Heart left ventricle (tissue), 16 donors: ENCODE results near the gene PPID. TPM values are rescaled to one million over a fixed set of nuclear protein-coding genes. Genes with fewer than 3 reads are reported as not detected.
"Not testable (repeated sequence)": the region's sequence is repeated elsewhere in the genome, so short reads cannot be mapped to it uniquely, and the experiment has no call there.

Experiments used
- ATAC-seq, 4 donors: fragments of 200-7000 bp; cut with Tn5 transposase; one replicate each; pipeline ENCODE4 v1.9.1; 2020 to 2022; ENCODE audit warnings: moderate library complexity in 4 of 4, mild to moderate bottlenecking in 3 of 4, moderate number of reproducible peaks in 1 of 4
- DNase-seq, 5 donors: peaks; one replicate each; pipeline ENCODE4 v3.0.0-alpha.2; 2020
- H3K27ac ChIP-seq, 12 donors: fragments of 200-600 bp; sonication (generic) in 4 of 12; one replicate each; pipeline versions ENCODE4 v1.5.0 to v1.8.0; 2016 to 2022; ENCODE audit warnings: mild to moderate bottlenecking in 2 of 12
- H3K27me3 ChIP-seq, 9 donors: fragments of 200-600 bp; sonication (generic) in 2 of 9; one replicate each; pipeline versions ENCODE4 v1.5.1 to v1.8.0; 2016 to 2022; ENCODE audit warnings: mild to moderate bottlenecking in 3 of 9
- H3K36me3 ChIP-seq, 9 donors: fragments of 200-600 bp; sonication (generic) in 2 of 9; one replicate each; pipeline versions ENCODE4 v1.5.0 to v1.8.0; 2018 to 2022; ENCODE audit warnings: mild to moderate bottlenecking in 2 of 9
- H3K4me1 ChIP-seq, 12 donors: fragments of 200-600 bp; sonication (generic) in 4 of 12; one replicate each; pipeline versions ENCODE4 v1.5.0 to v1.8.0; 2016 to 2022; ENCODE audit warnings: mild to moderate bottlenecking in 3 of 12
- H3K4me3 ChIP-seq, 12 donors: fragments of 200-600 bp; sonication (generic) in 4 of 12; one replicate each; pipeline versions ENCODE4 v1.5.0 to v1.8.0; 2017 to 2022; ENCODE audit warnings: mild to moderate bottlenecking in 9 of 12, moderate library complexity in 4 of 12
- H3K9me3 ChIP-seq, 12 donors: fragments of 200-600 bp; sonication (generic) in 4 of 12; one replicate each; pipeline versions ENCODE4 v1.5.0 to v1.8.0; 2016 to 2022; ENCODE audit warnings: mild to moderate bottlenecking in 1 of 12
- CTCF ChIP-seq, 12 donors: fragments of 200-600 bp; sonication (generic) in 4 of 12; IDR thresholded peaks; one replicate each; pipeline versions ENCODE4 v1.5.0 to v1.8.0; 2018 to 2022; ENCODE audit warnings: antibody characterized with exemption in 12 of 12, mild to moderate bottlenecking in 5 of 12
- POLR2A ChIP-seq, 2 donors: fragments of 450-650 bp; IDR thresholded peaks; one replicate each; pipeline ENCODE4 v1.6.1; 2017; ENCODE audit warnings: antibody characterized with exemption in 2 of 2, mild to moderate bottlenecking in 2 of 2, moderate library complexity in 2 of 2
- WGBS, 4 donors: extraction: QIAGEN DNeasy Blood & Tissue Kit in 2 of 4; methylation state at CpG; one replicate each; pipeline versions ENCODE4 v1.1.5 to v1.1.7; 2013 to 2018; 5-methylcytosine and 5-hydroxymethylcytosine counted together
- intact Hi-C, 10 donors: fragments of 100-400 bp; cut with DNase I; formaldehyde crosslinking; loops; one replicate each; pipeline versions ENCODE4 v1.11.1 to v1.14.2; 2022
- polyA plus RNA-seq, 2 donors: library from polyadenylated mRNA; stranded (reverse); fragments of 200-250 nt; gene quantifications; one replicate each; pipeline ENCODE4 v1.2.3, GENCODE V29; 2013
- total RNA-seq, 9 donors: library from RNA; depleted of rRNA in 2 of 9; stranded (reverse); fragments of >200 nt in 2 of 9; fragmentation: NEBNext Ultra II Directional in 3 of 9; extraction: Animal tissue kit (Norgen Biotek cat#: 25700) in 3 of 9; gene quantifications; one replicate each; pipeline versions ENCODE4 v1.1.0 to v1.2.4, GENCODE V29; 2016 to 2023
- donor health status: ischemic (EF 13 %, LVEDD 7.1; RV severe dilation, severe dysfunction).
- donor health status: healthy with polysubstance abuse.
- donor health status: DM: no; HTN: yes; CAD: no.
- donor health status: DM: no; HTN: no; CAD: no.
- donor health status: ischemic (EF 25% LVEDD 6.9; RV normal size, moderate dysfunction).
- donor health status: ischemic (EF 25% LVEDD 5.7; RV mildly dilated, moderate dysfunction).
- donor health status: healthy.
- donor health status: DM: yes; HTN: yes; CAD: no.
- donor health status: ischemic (EF 35%, LVEDD 5.7; RV mildly dilated, moderate dysfunction).
- donor health status: nonischemic (EF 11% LVEDD 7.7; RV severe dilation, severe dysfunction).
- donor health status: DM: yes; HTN: yes; CAD: no.
- donor health status: PGD.
- donor health status: ischemic (EF 29% LVEDD 5.4; RV normal size, mild dysfunction).
- donor health status: nonischemic (EF 23%, LVEDD 6.1; RV moderate dilation, normal function).

Gene PPID
- total and polyA plus RNA-seq, 11 donors = 24.1 to 55.3 (median 32.1) TPM

DNA sequence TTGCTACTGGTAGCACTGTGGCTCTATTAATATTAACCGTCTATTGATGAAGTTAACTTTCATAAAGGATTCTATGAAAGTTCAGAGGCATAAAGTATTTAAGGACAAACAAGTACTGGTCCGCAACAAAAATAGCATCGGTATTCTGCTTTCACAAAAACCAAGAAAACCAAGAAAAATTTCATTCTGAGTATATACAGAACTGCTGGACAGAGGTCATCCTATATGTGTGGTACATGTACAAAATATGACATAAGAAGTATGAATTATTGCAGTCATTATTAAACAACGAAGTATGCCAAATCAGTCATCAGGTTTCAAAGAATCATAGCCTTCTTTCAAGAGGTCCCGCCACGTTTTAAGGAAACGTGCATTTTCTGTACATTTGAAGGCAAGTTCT, 53.9 kb downstream of the PPID start:
- Histone ChIP-seq H3K27me3 (no peaks in the 10 kb centered on the region), H3K27ac (no peak overlapping the region), H3K9me3 (no peaks in the 10 kb centered on the region), H3K36me3 (peaks cover 0 to 5% (median 0%) of the 10 kb centered on the region in 9 donors), H3K4me3 (no peak overlapping the region), H3K4me1 (peaks cover 0 to 26% (median 20%) of the 10 kb centered on the region in 12 donors)
- no peak for ATAC-seq
- intact Hi-C loops = no loop called here
- 88 to 89% (median 88%) methylated on average over 7 of the region's 7 CpGs for WGBS, 4 donors
- no peak for TF ChIP-seq POLR2A (IDR thresholded peaks at IDR 0.05)
- TF ChIP-seq CTCF (IDR thresholded peaks at IDR 0.05) = no peak
- no peak for DNase-seq

DNA sequence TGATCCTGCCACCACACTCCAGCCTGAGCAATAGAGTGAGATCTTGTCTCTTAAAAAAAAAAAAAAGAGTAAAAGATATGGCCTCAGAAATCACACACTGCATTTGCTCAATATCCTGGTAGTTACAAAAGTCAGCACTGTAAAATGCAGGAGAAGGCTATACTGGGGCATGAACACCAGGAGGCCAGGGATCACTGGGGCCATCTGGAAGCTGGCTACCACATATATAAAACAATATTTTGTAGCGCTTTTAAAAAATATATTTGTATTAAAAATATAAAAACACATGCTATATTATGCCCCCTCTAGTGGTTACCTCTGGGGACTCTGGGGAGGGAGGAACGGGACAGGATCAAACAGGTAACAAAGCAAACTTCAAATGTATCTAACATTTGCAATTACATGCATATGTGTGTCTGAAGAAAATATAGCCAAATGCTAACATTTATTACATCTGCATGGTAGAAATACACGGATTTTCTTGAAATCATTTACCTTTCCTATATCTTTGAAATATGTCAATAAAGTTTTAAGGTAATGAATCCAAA, 55.5 kb downstream of the PPID start:
- peaks cover 0 to 13% (median 10%) of the 10 kb centered on the region in 12 donors for H3K4me1 ChIP-seq
- no peak for ATAC-seq
- H3K36me3 ChIP-seq = peaks cover 0 to 5% (median 0%) of the 10 kb centered on the region in 9 donors
- TF ChIP-seq POLR2A (IDR thresholded peaks at IDR 0.05) (no peak), CTCF (IDR thresholded peaks at IDR 0.05) (peak in 9 of 12 donors; percentile 4 to 50 (median 41))
- intact Hi-C loops = no loop called here
- no peak for DNase-seq
- WGBS, 4 donors = 84 to 90% (median 87%) methylated on average over 3 of the region's 3 CpGs
- H3K27ac ChIP-seq = no peak overlapping the region
- H3K27me3 ChIP-seq = no peaks in the 10 kb centered on the region
- H3K4me3 ChIP-seq = no peak overlapping the region
- no peaks in the 10 kb centered on the region for H3K9me3 ChIP-seq

GRCh38 chr4:158666892-158667291, 56.3 kb downstream of the PPID start:
- intact Hi-C loops = no loop called here
- peaks cover 0 to 5% (median 0%) of the 10 kb centered on the region in 9 donors for H3K36me3 ChIP-seq
- TF ChIP-seq POLR2A (IDR thresholded peaks at IDR 0.05) = no peak
- TF ChIP-seq CTCF (IDR thresholded peaks at IDR 0.05) = no peak
- H3K4me1 ChIP-seq = peaks cover 0 to 11% (median 9%) of the 10 kb centered on the region in 12 donors
- H3K27ac ChIP-seq = no peak overlapping the region
- H3K4me3 ChIP-seq = no peak overlapping the region
- DNase-seq (no peak), ATAC-seq (no peak)
- H3K9me3 ChIP-seq = no peaks in the 10 kb centered on the region
- H3K27me3 ChIP-seq = no peaks in the 10 kb centered on the region
- WGBS, 4 donors = 93 to 98% (median 96%) methylated on average over 2 of the region's 2 CpGs

- 93 to 99% (median 98%) methylated on average over 16 to 18 of the region's 18 CpGs for WGBS, 4 donors
- TF ChIP-seq POLR2A (IDR thresholded peaks at IDR 0.05) (no peak), CTCF (IDR thresholded peaks at IDR 0.05) (no peak)
- H3K27me3 ChIP-seq = no peaks in the 10 kb centered on the region
- ATAC-seq (no peak), DNase-seq (no peak)
- H3K4me1 ChIP-seq = no peaks in the 10 kb centered on the region
- peaks cover 0 to 5% (median 0%) of the 10 kb centered on the region in 9 donors for H3K36me3 ChIP-seq
- intact Hi-C loops = no loop called here
- no peak overlapping the region for H3K27ac ChIP-seq
- no peak overlapping the region for H3K4me3 ChIP-seq
- no peaks in the 10 kb centered on the region for H3K9me3 ChIP-seq
Observed at GRCh38 chr4:158664806-158665205, 58.4 kb downstream of the PPID start.

- DNase-seq, H3K4me1 ChIP-seq, H3K27me3 ChIP-seq, intact Hi-C loops, H3K9me3 ChIP-seq, ATAC-seq, H3K4me3 ChIP-seq, H3K27ac ChIP-seq, H3K36me3 ChIP-seq: not testable (repeated sequence)
- WGBS, 4 donors = 78 to 82% (median 79%) methylated on average over 8 of the region's 8 CpGs
Observed at GRCh38 chr4:158663707-158664625, 59.2 kb downstream of the PPID start.

GRCh38 chr4:158663255-158663654, 59.9 kb downstream of the PPID start:
- WGBS, 4 donors = 61 to 69% (median 64%) methylated on average over 4 of the region's 4 CpGs
- ATAC-seq, H3K27ac ChIP-seq, H3K4me3 ChIP-seq, H3K9me3 ChIP-seq, H3K27me3 ChIP-seq, H3K36me3 ChIP-seq, DNase-seq, H3K4me1 ChIP-seq, intact Hi-C loops: not testable (repeated sequence)
